HG03460 (cell line): Measurements from ENCODE around the gene CDC6.
"Not testable (repeated sequence)": the region's sequence is repeated elsewhere in the genome, so short reads cannot be mapped to it uniquely, and the experiment has no call there.

ENCODE experiments used
- ATAC-seq: cut with Tn5 transposase; IDR thresholded peaks from one replicate; pipeline ENCODE4 v1.9.1; 2021; ENCODE audit not compliant: unreplicated experiment

Gene CDC6

GRCh38 chr17:40287159-40287493 lies 553 bp upstream of the CDC6 start:
- ATAC-seq = no peak

GRCh38 chr17:40290629-40291280 lies 3.1 kb downstream of the CDC6 start:
- ATAC-seq = no peak

- ATAC-seq = no peak
Observed at GRCh38 chr17:40291281-40291664, 3.6 kb downstream of the CDC6 start.

- no peak for ATAC-seq
Observed at GRCh38 chr17:40293363-40293762, 5.7 kb downstream of the CDC6 start.

- no peak for ATAC-seq
Observed at GRCh38 chr17:40295488-40296436, 8.1 kb downstream of the CDC6 start.

- ATAC-seq = no peak
Observed at GRCh38 chr17:40297511-40297910, 9.8 kb downstream of the CDC6 start.

- ATAC-seq = no peak
Observed at GRCh38 chr17:40298726-40299125, 11.0 kb downstream of the CDC6 start.

- ATAC-seq = not testable (repeated sequence)
Observed at GRCh38 chr17:40299159-40299757, 11.6 kb downstream of the CDC6 start.

- no peak for ATAC-seq
Observed at GRCh38 chr17:40301315-40301714, 13.6 kb downstream of the CDC6 start.

GRCh38 chr17:40303009-40303657 lies 15.5 kb downstream of the CDC6 start:
- no peak for ATAC-seq

- ATAC-seq = no peak
Observed at GRCh38 chr17:40303708-40304551, 16.3 kb downstream of the CDC6 start.

GRCh38 chr17:40304552-40304863 lies 16.8 kb downstream of the CDC6 start:
- ATAC-seq = not testable (repeated sequence)

GRCh38 chr17:40304866-40305265 lies 17.2 kb downstream of the CDC6 start:
- not testable (repeated sequence) for ATAC-seq

- no peak for ATAC-seq
Observed at GRCh38 chr17:40306395-40306794, 18.7 kb downstream of the CDC6 start.

GRCh38 chr17:40307001-40307730 lies 19.5 kb downstream of the CDC6 start:
- ATAC-seq = no peak

- ATAC-seq = no peak
Observed at GRCh38 chr17:40307740-40308239, 20.1 kb downstream of the CDC6 start.

- ATAC-seq = no peak
Observed at GRCh38 chr17:40309031-40309948, 21.6 kb downstream of the CDC6 start, which contains the start of gene RARA. RARA (plus strand) TSS chr17:40309180; CDS start chr17:40331219, 22,039 bp downstream.

- no peak for ATAC-seq
Observed at GRCh38 chr17:40309949-40310510, 22.4 kb downstream of the CDC6 start.
